ENCODE data around the gene GP1BB.

GP1BB gene

GRCh38 chr22:19764299-19764593, 40.9 kb downstream of the GP1BB start:
- no peak overlapping the region for H3K9ac ChIP-seq (ENCODE audit: low read length)
- TF ChIP-seq EZH2phosphoT487 (IDR thresholded peaks at IDR 0.05; ENCODE audit: low read depth), result no peak
- no peak for TF ChIP-seq CTCF (IDR thresholded peaks at IDR 0.05; ENCODE audit: low read depth, low read length)
- H3K4me2 ChIP-seq (ENCODE audit: low read length), result no peak overlapping the region
- no peaks in the 10 kb centered on the region for H3K36me3 ChIP-seq (replicated peaks; ENCODE audit: low read depth, low read length)
- no peak overlapping the region for H3K4me3 ChIP-seq (ENCODE audit: low read length)
- H3K27me3 ChIP-seq (ENCODE audit: low read depth, low read length), result no peaks in the 10 kb centered on the region
- H2AFZ ChIP-seq (ENCODE audit: low read depth, low read length), result no peak overlapping the region
- H3K4me1 ChIP-seq (ENCODE audit: low read length), result no peaks in the 10 kb centered on the region
- no peaks in the 10 kb centered on the region for H3K9me3 ChIP-seq (ENCODE audit: insufficient read depth, low read length)
- no peak overlapping the region for H3K27ac ChIP-seq (ENCODE audit: low read length)
- H3K79me2 ChIP-seq (ENCODE audit: low read length), result no peaks in the 10 kb centered on the region
- H4K20me1 ChIP-seq (ENCODE audit: insufficient read depth, low read length), result no peaks in the 10 kb centered on the region

- Histone ChIP-seq H3K79me2 (ENCODE audit: low read length) (no peaks in the 10 kb centered on the region), H3K4me1 (ENCODE audit: low read length) (no peaks in the 10 kb centered on the region), H3K4me3 (ENCODE audit: low read length) (no peak overlapping the region), H3K4me2 (ENCODE audit: low read length) (no peak overlapping the region), H3K27me3 (ENCODE audit: low read depth, low read length) (no peaks in the 10 kb centered on the region), H4K20me1 (ENCODE audit: insufficient read depth, low read length) (no peaks in the 10 kb centered on the region), H3K27ac (ENCODE audit: low read length) (no peak overlapping the region), H3K9me3 (ENCODE audit: insufficient read depth, low read length) (no peaks in the 10 kb centered on the region), H3K36me3 (replicated peaks; ENCODE audit: low read depth, low read length) (no peaks in the 10 kb centered on the region), H2AFZ (ENCODE audit: low read depth, low read length) (no peak overlapping the region), H3K9ac (ENCODE audit: low read length) (no peak overlapping the region)
- TF ChIP-seq CTCF (IDR thresholded peaks at IDR 0.05; ENCODE audit: low read depth, low read length) (no peak), EZH2phosphoT487 (IDR thresholded peaks at IDR 0.05; ENCODE audit: low read depth) (no peak)
Measured at GRCh38 chr22:19764636-19765476, 41.5 kb downstream of the GP1BB start.

- no peak overlapping the region for H3K4me3 ChIP-seq (ENCODE audit: low read length)
Measured at GRCh38 chr22:19765477-19766239, 42.3 kb downstream of the GP1BB start.

More at GRCh38 chr22:19765477-19766239, 42.3 kb downstream of the GP1BB start:
- H3K9me3 ChIP-seq (ENCODE audit: insufficient read depth, low read length), result no peaks in the 10 kb centered on the region
- H3K4me2 ChIP-seq (ENCODE audit: low read length), result no peak overlapping the region
- no peaks in the 10 kb centered on the region for H3K27me3 ChIP-seq (ENCODE audit: low read depth, low read length)
- no peaks in the 10 kb centered on the region for H3K36me3 ChIP-seq (replicated peaks; ENCODE audit: low read depth, low read length)
- H2AFZ ChIP-seq (ENCODE audit: low read depth, low read length), result no peak overlapping the region
- no peaks in the 10 kb centered on the region for H3K4me1 ChIP-seq (ENCODE audit: low read length)
- no peak overlapping the region for H3K27ac ChIP-seq (ENCODE audit: low read length)
- no peak for TF ChIP-seq EZH2phosphoT487 (IDR thresholded peaks at IDR 0.05; ENCODE audit: low read depth)
- no peak for TF ChIP-seq CTCF (IDR thresholded peaks at IDR 0.05; ENCODE audit: low read depth, low read length)
- no peak overlapping the region for H3K9ac ChIP-seq (ENCODE audit: low read length)
- H4K20me1 ChIP-seq (ENCODE audit: insufficient read depth, low read length), result no peaks in the 10 kb centered on the region
- no peaks in the 10 kb centered on the region for H3K79me2 ChIP-seq (ENCODE audit: low read length)

Data from OCI-LY3 (cell line).